Prostate gland (tissue), 2 donors: ENCODE measurements around the gene TBC1D2. TPM values are rescaled to one million over a fixed set of nuclear protein-coding genes. Genes with fewer than 3 reads are reported as not detected.

Experiments used
- DNase-seq: peaks from one replicate; pipeline ENCODE4 v3.0.0-alpha.2; 2019; ENCODE audit warnings: low spot score
- H3K27ac ChIP-seq, 2 donors: fragments of 200-600 bp; sonication (generic); 2 replicates each; pipeline ENCODE4 v1.5.1; 2017 to 2019
- H3K27me3 ChIP-seq: fragments of 200-600 bp; sonication (generic); replicated peaks from 2 replicates; pipeline ENCODE4 v1.5.1; 2019; ENCODE audit not compliant: insufficient read depth
- H3K36me3 ChIP-seq, 2 donors: fragments of 200-600 bp; sonication (generic); 1 replicate in 1 of 2; 2 replicates in 1 of 2; pipeline versions ENCODE4 v1.5.1 to v1.8.1; 2017 to 2019
- H3K4me1 ChIP-seq: fragments of 200-600 bp; sonication (generic); replicated peaks from 2 replicates; pipeline ENCODE4 v1.5.1; 2019
- H3K4me3 ChIP-seq, 2 donors: fragments of 200-600 bp; sonication (generic); 2 replicates each; pipeline ENCODE4 v1.5.1; 2017 to 2019
- H3K9me3 ChIP-seq: fragments of 200-600 bp; sonication (generic); 2 replicates; pipeline ENCODE4 v1.5.1; 2017
- CTCF ChIP-seq, 4 experiments: fragments of 200-600 bp in 2 of 4; fragments of 450-650 bp in 2 of 4; sonication (generic) in 2 of 4; IDR thresholded peaks; 1 replicate in 3 of 4; 2 replicates in 1 of 4; pipeline ENCODE4 v1.5.1; 2016 to 2019; ENCODE audit warnings: antibody characterized with exemption in 4 of 4, mild to moderate bottlenecking in 2 of 4, moderate library complexity in 2 of 4
- POLR2A ChIP-seq: fragments of 450-650 bp; IDR thresholded peaks from one replicate; pipeline ENCODE4 v1.6.1; 2016; ENCODE audit warnings: antibody characterized with exemption, mild to moderate bottlenecking
- POLR2AphosphoS5 ChIP-seq: sonication (generic); formaldehyde crosslinking; IDR thresholded peaks from one replicate; pipeline ENCODE4 v1.6.1; 2017; ENCODE audit warnings: antibody characterized with exemption
- WGBS: methylation state at CpG from one replicate; pipeline ENCODE4 v1.1.5; 2018; 5-methylcytosine and 5-hydroxymethylcytosine counted together
- intact Hi-C: fragments of 100-400 bp; cut with DNase I; formaldehyde crosslinking; loops from one replicate; pipeline ENCODE4 v1.14.2; 2022
- total RNA-seq, 2 donors: library from RNA; depleted of rRNA; stranded (reverse); fragments of >200 nt; gene quantifications; one replicate each; pipeline ENCODE4 v1.1.0, GENCODE V29; 2016

Gene TBC1D2
- total RNA-seq, 2 donors from 2014 or later, result 18.4 to 18.8 TPM

GRCh38 chr9:98201102-98201501 lies 54.3 kb downstream of the TBC1D2 start:
- H3K9me3 ChIP-seq, result no peaks in the 10 kb centered on the region
- TF ChIP-seq CTCF (IDR thresholded peaks at IDR 0.05) (no peak), POLR2AphosphoS5 (no peak), POLR2A (no peak)
- no peaks in the 10 kb centered on the region for H3K36me3 ChIP-seq
- H3K4me1 ChIP-seq, result no peaks in the 10 kb centered on the region
- H3K27me3 ChIP-seq, result no peaks in the 10 kb centered on the region
- intact Hi-C loops, result no loop called here
- no peak for DNase-seq
- 84% methylated on average over 6 of the region's 6 CpGs for WGBS
- H3K4me3 ChIP-seq, result no peak overlapping the region
- no peak overlapping the region for H3K27ac ChIP-seq

GRCh38 chr9:98199388-98200033 lies 55.9 kb downstream of the TBC1D2 start:
- H3K4me3 ChIP-seq, result no peak overlapping the region
- no peaks in the 10 kb centered on the region for H3K27me3 ChIP-seq
- 89% methylated on average over 20 of the region's 20 CpGs for WGBS
- no peak for TF ChIP-seq POLR2AphosphoS5
- TF ChIP-seq CTCF (IDR thresholded peaks at IDR 0.05), result no peak
- no peak for TF ChIP-seq POLR2A
- H3K4me1 ChIP-seq, result no peaks in the 10 kb centered on the region
- intact Hi-C loops, result loop anchor here (10.0 kb wide), 1 partner anchor 125 kb away; no protein-coding TSS in a partner anchor
- DNase-seq, result no peak
- no peak overlapping the region for H3K27ac ChIP-seq
- no peaks in the 10 kb centered on the region for H3K36me3 ChIP-seq
- H3K9me3 ChIP-seq, result no peaks in the 10 kb centered on the region

- intact Hi-C loops, result loop anchor here (10.0 kb wide), 1 partner anchor 121 kb away; no protein-coding TSS in a partner anchor
- H3K27ac ChIP-seq, result no peak overlapping the region
- no peaks in the 10 kb centered on the region for H3K36me3 ChIP-seq
- no peak for DNase-seq
- TF ChIP-seq POLR2A (no peak), POLR2AphosphoS5 (no peak), CTCF (IDR thresholded peaks at IDR 0.05) (no peak)
- H3K9me3 ChIP-seq, result no peaks in the 10 kb centered on the region
- no peaks in the 10 kb centered on the region for H3K27me3 ChIP-seq
- 90% methylated on average over 3 of the region's 4 CpGs for WGBS
- peaks cover 2% of the 10 kb centered on the region for H3K4me1 ChIP-seq
- H3K4me3 ChIP-seq, result no peak overlapping the region
These were observed 59.8 kb downstream of the TBC1D2 start for GRCh38 chr9:98195671-98196070.

- H3K27me3 ChIP-seq, result no peaks in the 10 kb centered on the region
- intact Hi-C loops, result loop anchor here (10.0 kb wide), 1 partner anchor 119 kb away; no protein-coding TSS in a partner anchor
- DNase-seq, result no peak
- WGBS, result 56% methylated on average over 8 of the region's 8 CpGs
- no peaks in the 10 kb centered on the region for H3K9me3 ChIP-seq
- peak overlapping the region; percentile 61 to 63 for H3K4me3 ChIP-seq
- peak overlapping the region; percentile 93 to 94 for H3K27ac ChIP-seq
- H3K36me3 ChIP-seq, result no peaks in the 10 kb centered on the region
- TF ChIP-seq CTCF (IDR thresholded peaks at IDR 0.05) (no peak), POLR2AphosphoS5 (no peak), POLR2A (no peak)
- peaks cover 2% of the 10 kb centered on the region for H3K4me1 ChIP-seq
These were observed 62.0 kb downstream of the TBC1D2 start for GRCh38 chr9:98193336-98193944.
